ENCODE results near the gene SSR1.
"Not testable (repeated sequence)": the region's sequence is repeated elsewhere in the genome, so short reads cannot be mapped to it uniquely, and the experiment has no call there.

The SSR1 gene

GRCh38 chr6:7312616-7313504 lies at the start of gene SSR1:
Gene SSR1 (minus strand): TSS chr6:7313199. CDS start chr6:7313120, 79 bp downstream.
- peak; percentile 67 to 99 (median 96) for DNase-seq

DNA sequence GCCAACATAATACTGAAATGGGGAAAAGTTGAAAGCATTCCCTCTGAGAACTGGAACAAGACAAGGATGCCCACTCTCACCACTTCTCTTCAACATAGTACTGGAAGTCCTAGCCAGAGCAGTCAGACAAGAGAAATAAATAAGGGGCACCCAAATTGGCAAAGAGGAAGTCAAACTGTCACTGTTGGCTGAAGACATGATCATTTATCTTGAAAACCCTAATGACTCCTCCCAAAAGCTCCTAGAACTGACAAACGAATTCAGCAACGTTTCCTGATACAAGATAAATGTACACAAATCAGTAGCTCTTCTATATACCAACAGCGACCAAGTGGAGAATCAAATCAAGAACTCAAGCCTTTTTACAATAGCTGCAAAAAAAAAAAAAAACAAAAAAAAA lies 38.9 kb upstream of the SSR1 start:
- not testable (repeated sequence) for DNase-seq

DNA sequence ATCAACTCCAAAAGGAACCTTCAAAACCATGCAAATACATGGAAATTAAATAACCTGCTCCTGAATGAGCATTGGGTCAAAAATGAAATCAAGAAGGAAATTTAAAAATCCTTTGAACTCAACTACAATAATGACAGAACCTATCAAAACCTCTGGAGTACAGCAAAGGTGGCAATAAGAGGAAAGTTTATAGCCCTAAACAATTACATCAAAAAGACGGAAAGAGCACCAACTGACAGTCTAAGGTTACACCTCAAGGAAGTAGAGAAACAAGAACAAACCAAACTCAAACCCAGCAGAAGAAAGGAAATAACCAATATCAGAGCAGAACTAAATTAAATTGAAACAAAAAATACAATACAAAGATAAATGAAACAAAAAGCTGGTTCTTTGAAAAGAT lies 37.6 kb upstream of the SSR1 start:
- DNase-seq: not testable (repeated sequence)

DNA sequence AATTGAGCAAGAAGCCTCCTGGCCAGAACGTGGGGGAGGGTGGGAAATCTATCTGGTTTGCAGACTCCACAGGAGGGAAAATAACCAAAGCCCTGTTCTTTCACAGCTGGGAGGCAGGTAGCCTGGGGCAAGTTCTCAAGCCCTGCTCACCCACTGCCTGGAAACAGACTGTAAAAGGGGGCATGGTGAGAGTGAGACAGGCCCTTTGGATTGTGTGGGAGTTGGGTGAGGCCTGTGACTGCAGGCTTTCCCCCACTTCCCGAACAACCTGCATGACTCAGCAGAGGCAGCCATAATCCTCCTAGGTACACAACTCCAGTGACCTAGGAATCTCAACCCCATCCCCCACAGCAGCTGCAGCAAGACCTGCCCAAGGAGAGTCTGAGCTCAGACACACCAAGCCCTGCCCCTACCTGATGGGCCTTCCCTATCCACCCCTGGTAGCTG lies 34.6 kb upstream of the SSR1 start:
- DNase-seq: not testable (repeated sequence)

GRCh38 chr6:7344773-7345450 lies 31.9 kb upstream of the SSR1 start:
- DNase-seq: not testable (repeated sequence)

DNA sequence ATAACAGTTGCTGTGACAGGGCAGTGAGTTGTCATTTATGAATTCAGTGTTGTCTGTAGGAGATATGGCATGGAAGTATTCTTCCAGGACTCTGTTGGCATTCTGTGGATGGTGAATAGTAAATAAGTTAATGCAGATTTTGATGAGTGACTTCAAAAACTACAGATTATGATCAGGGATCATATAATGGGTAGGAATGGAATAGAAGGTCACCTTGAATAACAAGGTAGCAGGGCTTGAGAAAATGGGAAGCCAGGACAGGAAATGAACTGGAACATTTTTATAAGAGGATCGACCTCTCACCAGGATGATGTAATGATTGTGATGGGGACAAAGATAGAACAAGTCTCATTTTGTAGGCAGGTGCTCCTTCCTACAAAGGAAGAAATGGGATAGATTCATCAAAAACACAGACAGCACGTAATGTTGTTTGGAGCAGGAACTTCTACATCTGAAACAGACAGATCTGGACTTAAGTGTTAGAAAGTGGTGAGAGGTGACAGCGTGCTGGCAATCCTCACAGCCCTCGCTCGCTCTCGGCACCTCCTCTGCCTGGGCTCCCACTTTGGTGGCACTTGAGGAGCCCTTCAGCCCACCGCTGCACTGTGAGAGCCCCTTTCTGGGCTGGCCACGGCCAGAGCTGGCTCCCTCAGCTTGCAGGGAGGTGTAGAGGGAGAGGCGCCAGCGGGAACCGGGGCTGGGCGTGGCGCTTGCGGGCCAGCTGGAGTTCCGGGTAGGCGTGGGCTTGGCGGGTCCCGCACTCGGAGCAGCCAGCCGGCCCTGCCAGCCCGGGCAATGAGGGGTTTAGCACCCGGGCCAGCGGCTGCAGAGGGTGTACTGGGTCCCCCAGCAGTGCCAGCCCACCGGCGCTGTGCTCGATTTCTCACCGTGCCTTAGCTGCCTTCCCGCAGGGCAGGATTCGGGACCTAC lies 30.8 kb upstream of the SSR1 start:
- no peak for DNase-seq

- no peak for DNase-seq
These were observed 29.2 kb upstream of the SSR1 start for GRCh38 chr6:7341989-7342742.

DNA sequence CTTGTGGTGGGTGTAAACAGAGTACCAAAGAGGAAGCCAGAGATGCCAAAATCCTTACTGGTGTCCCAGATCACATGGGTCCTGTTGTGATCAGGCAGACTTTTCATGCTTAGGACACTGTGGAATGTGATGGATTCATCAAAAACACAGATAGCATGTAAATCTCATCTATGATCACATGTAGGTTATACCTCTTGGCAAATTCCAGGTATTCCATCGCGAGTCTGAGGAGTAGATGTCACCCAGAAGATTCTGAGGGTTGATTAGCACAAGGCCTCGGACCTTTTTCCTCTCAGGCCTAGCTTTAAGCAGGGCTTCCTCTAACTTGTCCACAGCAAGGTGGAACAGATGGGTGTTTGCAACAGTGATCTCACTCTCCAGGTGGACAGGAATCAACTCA lies 28.3 kb upstream of the SSR1 start:
- no peak for DNase-seq

DNA sequence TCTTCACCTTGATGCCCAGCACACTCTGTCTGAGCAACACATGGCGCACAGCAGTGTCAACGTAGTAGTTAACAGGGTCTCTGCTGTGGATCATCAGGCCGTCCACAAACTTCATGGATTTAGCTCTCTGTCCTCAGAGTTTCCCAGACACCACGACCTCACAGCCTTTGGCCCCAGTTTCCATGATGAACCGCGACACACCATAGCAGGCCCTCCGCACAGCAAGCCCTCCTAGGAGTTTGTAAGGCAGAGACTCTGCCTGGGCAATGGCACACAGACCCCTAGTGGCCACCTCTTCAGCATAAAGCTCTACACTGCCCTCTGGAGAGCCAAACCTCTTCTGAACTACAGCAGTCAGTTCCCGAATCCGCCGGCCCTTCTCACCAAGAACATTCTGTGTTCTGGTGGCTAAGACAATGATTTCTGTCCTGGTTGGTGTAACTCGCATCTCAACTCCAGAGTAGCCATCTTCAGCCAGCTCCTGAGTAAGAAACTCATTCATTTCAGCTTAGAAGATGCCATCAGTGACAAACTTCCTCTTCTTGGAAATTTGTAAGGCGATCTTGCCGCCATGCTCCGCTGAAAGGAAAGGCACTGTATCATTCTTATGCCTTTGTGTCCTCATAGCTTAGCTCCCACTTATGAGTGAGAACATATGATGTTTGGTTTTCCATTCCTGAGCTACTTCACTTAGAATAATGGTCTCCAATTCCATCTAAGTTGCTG lies 26.2 kb upstream of the SSR1 start:
- DNase-seq: peak in 1 of 51 donors; percentile 5

- no peak for DNase-seq
These were observed 25.0 kb upstream of the SSR1 start for GRCh38 chr6:7338031-7338430.

- no peak for DNase-seq
These were observed 22.5 kb upstream of the SSR1 start for GRCh38 chr6:7335519-7335918.

DNA sequence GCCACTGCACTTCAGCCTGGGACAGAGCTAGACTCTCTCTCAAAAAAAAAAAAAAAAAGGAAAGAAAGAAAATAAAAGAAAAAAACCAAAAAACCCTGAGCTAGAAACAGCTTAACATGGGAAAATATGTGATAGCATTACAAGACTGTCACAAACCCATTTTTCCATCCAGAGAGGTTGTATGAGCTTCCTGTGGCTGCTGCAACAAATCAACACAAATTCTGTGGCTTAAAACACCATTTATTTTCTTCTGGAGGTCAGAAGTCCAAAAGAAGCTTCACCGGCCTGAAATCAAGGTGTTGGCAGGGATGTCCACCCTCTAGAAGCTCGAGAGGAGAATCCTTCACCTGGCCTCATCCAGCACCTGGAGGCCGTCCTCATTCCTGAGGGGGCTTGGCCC lies 21.7 kb upstream of the SSR1 start:
- no peak for DNase-seq

DNA sequence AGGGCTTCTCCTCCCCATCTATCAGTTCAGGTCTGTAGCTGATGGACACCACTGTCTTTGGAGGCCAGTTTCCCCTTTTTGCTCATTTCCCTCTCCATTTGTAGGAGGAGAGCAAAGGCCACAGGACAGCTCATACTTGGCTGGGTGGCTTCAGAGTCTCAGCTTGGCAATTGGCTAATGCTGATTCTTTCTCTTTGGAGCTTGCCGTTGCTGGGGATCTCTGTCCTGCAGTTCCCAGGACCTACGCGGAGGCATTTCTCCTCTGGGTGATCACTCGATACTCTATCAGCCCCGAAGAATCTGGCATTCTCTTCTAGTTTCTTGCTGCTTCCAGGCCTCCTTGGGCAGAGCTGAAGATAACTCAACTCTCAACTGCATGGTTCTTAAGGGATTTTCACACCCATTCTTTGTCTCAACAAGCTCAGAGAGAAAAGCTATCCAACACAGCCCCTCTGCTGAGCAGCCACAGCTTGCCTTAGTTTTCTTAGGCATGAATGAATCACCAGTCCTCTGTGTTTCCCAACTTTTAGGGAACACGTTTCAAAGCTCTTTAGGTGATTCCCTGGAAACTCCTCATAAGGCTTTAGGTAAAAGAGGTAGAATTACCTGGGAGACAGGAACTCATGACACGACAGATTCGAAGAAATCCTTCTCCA lies 19.2 kb upstream of the SSR1 start:
- no peak for DNase-seq

DNA sequence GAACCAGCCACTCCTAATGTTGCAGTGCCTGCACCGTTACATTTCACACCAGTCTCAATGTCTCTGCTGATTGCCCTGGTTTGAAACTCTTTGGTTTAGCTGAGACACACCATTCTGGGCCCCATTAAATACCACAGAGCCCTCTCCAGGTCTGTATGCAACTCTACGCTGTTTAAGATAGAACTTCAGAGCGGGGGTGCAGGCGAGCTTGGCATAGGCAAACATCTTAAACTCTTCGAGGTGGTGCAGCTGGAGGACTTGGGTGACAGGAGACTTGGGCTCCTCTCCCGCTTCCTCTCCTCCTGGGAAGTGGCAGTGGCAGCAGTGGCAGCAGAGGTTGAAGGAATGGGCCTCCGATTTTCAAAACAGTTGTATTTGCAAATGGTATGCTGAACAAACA lies 18.5 kb upstream of the SSR1 start:
- DNase-seq: no peak

GRCh38 chr6:7328243-7328642 lies 15.2 kb upstream of the SSR1 start:
- no peak for DNase-seq

DNA sequence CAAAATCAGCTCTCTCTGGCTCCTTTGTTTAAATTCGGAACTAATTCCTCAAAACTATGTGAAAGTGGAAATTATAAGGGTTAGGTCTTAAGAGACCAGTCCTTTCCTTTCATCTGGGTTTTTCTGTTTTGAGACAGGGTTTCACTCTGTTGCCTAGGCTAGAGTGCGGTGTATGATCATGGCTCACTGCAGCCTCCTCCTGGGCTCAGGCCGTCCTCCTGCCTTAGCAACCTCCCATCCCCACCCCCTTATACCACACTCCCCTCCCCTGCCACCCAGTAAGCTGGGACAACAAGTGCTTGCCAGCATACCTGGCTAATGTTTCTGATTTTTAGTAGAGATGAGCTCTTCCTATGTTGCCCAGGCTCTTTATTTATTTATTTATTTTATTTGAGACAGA lies 12.8 kb upstream of the SSR1 start:
- no peak for DNase-seq

DNA sequence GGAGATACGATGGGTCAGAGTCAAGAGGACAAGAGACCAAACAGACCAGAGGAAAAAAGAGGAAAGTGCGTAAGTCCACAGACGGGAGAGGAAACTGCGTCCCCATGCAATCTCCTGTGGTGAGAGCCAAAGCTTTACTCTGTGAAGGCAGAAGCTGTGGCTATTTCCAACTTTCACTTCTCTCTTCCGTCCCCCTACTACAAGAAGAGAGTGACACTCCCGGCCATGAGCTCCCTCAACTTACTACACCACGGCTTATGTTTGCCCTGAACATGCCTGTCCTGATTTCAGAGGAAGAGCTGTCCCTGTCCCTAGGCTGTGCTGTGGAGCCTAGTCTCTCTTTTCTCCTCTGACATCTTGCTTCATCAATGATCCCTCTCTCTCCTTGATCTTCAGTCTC lies 11.5 kb upstream of the SSR1 start:
- peak in 19 of 51 donors; percentile 4 to 41 (median 15) for DNase-seq

GRCh38 chr6:7323074-7323473 lies 10.1 kb upstream of the SSR1 start:
- DNase-seq: no peak

DNA sequence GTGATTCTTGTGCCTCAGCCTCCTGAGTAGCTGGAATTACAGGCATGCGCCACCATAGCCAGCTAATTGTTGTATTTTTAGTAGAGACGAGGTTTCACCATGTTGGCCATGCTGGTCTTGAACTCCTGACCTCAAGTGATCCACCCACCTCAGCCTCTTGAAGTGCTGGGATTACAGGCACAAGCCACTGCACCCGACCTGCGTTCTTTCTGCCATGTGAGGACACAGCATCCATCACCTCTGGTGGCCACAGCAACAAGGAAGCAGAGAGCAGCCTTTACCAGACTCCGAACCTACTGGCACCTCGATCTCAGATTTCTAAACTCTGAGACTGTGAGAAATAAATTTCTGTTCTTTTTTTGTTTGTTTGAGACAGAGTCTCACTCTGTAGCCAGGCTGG lies 8.9 kb upstream of the SSR1 start:
- DNase-seq: not testable (repeated sequence)

GRCh38 chr6:7319406-7319805 lies 6.4 kb upstream of the SSR1 start:
- DNase-seq: not testable (repeated sequence)

Measured in hypothalamus (tissue), 51 donors.